Measurements from ENCODE around the gene ADGRG6. TPM values are rescaled to one million over a fixed set of nuclear protein-coding genes. Genes with fewer than 3 reads are reported as not detected.

Gene ADGRG6
- total RNA-seq, 4 donors from 2014 or later, result 22.3 to 56.5 (median 26.0) TPM

DNA sequence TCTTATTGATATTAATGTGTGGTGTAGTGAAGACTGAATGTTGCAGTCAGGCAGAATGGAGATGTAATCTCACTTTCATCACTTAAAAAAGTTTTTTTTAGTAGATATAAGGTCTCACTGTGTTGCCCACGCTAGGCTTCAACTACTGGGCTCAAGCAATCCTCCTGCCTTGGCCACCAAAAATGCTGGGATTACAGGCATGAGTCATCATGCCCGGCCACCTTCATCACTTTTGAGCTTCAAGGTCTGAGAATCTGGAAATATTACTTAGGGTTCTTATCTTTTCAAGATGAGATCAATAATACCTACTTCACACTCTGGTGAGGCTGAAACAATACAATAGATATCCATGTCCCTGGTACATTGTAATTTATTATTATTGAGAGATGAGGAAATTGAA, 31.6 kb downstream of the ADGRG6 start:
- TF ChIP-seq POLR2A (IDR thresholded peaks at IDR 0.05), result no peak
- TF ChIP-seq, protein P1, sequence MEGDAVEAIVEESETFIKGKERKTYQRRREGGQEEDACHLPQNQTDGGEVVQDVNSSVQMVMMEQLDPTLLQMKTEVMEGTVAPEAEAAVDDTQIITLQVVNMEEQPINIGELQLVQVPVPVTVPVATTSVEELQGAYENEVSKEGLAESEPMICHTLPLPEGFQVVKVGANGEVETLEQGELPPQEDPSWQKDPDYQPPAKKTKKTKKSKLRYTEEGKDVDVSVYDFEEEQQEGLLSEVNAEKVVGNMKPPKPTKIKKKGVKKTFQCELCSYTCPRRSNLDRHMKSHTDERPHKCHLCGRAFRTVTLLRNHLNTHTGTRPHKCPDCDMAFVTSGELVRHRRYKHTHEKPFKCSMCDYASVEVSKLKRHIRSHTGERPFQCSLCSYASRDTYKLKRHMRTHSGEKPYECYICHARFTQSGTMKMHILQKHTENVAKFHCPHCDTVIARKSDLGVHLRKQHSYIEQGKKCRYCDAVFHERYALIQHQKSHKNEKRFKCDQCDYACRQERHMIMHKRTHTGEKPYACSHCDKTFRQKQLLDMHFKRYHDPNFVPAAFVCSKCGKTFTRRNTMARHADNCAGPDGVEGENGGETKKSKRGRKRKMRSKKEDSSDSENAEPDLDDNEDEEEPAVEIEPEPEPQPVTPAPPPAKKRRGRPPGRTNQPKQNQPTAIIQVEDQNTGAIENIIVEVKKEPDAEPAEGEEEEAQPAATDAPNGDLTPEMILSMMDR (IDR thresholded peaks at IDR 0.05), result no peak
- no peaks in the 10 kb centered on the region for H3K27me3 ChIP-seq
- 46 to 75% methylated on average over 2 of the region's 2 CpGs for WGBS, 2 donors
- no peaks in the 10 kb centered on the region for H3K9me3 ChIP-seq
- DNase-seq, result no peak
- intact Hi-C loops (cut with DNase I), result no loop called here
- no peak overlapping the region for H3K27ac ChIP-seq
- H3K36me3 ChIP-seq, result no peaks in the 10 kb centered on the region
- H3K4me3 ChIP-seq, result no peak overlapping the region
- peaks cover 0 to 12% (median 0%) of the 10 kb centered on the region in 3 donors for H3K4me1 ChIP-seq

DNA sequence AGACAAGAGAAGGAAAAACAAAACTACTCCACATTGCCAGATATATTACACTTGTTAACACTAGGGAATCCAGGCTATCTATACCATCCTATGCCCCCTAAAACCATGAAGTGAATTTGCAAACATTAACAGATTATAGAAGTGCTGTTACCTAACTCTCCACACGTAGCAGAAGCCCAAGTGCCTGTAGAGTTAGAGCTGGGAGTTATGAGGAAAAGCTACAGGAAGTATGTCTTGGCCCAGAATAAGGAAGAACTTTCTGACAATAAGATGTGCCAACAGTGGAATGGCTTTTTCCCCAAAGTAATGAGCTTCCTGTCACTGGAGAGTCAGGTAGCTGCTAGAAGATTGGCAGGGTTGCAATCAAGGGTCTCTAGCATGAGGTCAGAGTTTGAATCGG, 32.5 kb downstream of the ADGRG6 start:
- 73 to 74% methylated on average over 2 of the region's 2 CpGs for WGBS, 2 donors
- intact Hi-C loops (cut with DNase I), result no loop called here
- H3K4me1 ChIP-seq, result peaks cover 0 to 16% (median 0%) of the 10 kb centered on the region in 3 donors

DNA sequence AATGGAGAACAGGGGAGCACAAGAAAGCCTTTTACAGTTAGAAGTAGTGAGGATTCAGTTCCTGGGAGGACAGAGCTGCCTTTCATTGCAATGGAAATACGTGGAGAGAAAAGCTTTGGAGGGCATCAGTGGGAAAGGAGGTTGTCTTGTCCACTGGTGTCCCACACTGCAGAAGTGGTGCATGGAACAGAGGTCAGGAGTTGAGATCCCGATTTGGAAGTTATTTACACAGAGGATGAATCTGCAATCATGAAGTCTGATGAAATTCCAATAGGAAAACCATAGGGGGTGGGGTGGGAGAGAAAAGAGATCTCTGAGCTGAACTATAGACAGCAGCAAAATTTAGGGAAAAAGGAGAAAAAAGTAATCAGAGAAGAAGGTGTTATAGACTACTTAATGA, 33.6 kb downstream of the ADGRG6 start:
- intact Hi-C loops (cut with DNase I), result no loop called here
- Histone ChIP-seq H3K4me1 (peaks cover 0 to 17% (median 0%) of the 10 kb centered on the region in 3 donors), H3K36me3 (no peaks in the 10 kb centered on the region), H3K27me3 (no peaks in the 10 kb centered on the region), H3K9me3 (no peaks in the 10 kb centered on the region), H3K4me3 (no peak overlapping the region), H3K27ac (no peak overlapping the region)
- WGBS, 2 donors, result 72 to 75% methylated on average over 2 of the region's 2 CpGs
- TF ChIP-seq, protein P1 (IDR thresholded peaks at IDR 0.05), result no peak
- TF ChIP-seq POLR2A (IDR thresholded peaks at IDR 0.05), result no peak
- DNase-seq, result no peak

More for the DNA sequence above, 32.5 kb downstream of the ADGRG6 start:
- no peak overlapping the region for H3K4me3 ChIP-seq
- H3K27me3 ChIP-seq, result no peaks in the 10 kb centered on the region
- no peaks in the 10 kb centered on the region for H3K36me3 ChIP-seq
- TF ChIP-seq, protein P1 (IDR thresholded peaks at IDR 0.05), result no peak
- TF ChIP-seq POLR2A (IDR thresholded peaks at IDR 0.05), result no peak
- H3K9me3 ChIP-seq, result no peaks in the 10 kb centered on the region
- DNase-seq, result no peak
- no peak overlapping the region for H3K27ac ChIP-seq

DNA sequence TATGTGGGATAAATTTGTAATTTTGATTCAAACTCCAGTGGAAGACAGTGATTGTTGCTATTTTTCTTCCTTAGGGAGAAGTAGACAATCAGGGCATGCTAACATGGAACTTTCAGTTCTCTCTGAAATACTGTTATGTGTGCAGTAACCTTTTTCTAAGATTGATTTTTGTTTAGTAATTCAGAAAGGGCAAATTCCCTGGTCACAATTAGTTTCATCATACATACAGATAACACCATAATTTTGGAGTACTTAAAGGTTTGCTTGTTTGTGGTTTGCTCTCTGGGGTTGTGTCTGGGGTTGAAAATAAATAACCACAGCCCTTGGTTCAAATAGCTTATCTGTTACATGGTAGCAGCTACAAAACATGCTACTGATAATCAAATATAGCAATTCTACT, 34.4 kb downstream of the ADGRG6 start:
- no peak for DNase-seq
- no peak overlapping the region for H3K4me3 ChIP-seq
- H3K4me1 ChIP-seq, result peaks cover 0 to 10% (median 0%) of the 10 kb centered on the region in 3 donors
- H3K36me3 ChIP-seq, result no peaks in the 10 kb centered on the region
- intact Hi-C loops (cut with DNase I), result no loop called here
- no peaks in the 10 kb centered on the region for H3K9me3 ChIP-seq
- no peaks in the 10 kb centered on the region for H3K27me3 ChIP-seq
- no peak overlapping the region for H3K27ac ChIP-seq
- TF ChIP-seq, protein P1 (IDR thresholded peaks at IDR 0.05), result no peak
- no peak for TF ChIP-seq POLR2A (IDR thresholded peaks at IDR 0.05)

DNA sequence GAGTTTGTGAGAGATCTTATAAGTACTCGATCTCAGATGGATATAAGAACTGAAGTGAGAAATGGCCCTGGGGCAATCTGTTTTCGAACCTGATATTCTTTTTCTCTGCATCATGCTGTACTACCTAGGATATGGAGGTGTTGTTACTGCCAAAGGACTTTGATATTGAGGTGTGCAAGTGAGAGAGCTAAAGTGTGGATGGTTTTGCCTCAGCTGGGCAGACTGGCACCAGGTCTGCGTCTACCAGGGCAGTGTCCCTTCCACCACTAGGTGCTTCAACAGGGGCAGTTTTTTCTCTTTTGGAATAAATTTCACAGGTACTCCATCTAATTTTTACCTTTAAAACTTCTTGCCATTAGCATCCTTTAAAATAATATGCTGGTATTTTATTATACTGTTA, 35.0 kb downstream of the ADGRG6 start:
- Histone ChIP-seq H3K27me3 (no peaks in the 10 kb centered on the region), H3K4me3 (no peak overlapping the region), H3K27ac (no peak overlapping the region), H3K36me3 (no peaks in the 10 kb centered on the region), H3K9me3 (no peaks in the 10 kb centered on the region), H3K4me1 (peaks cover 0 to 5% (median 0%) of the 10 kb centered on the region in 3 donors)
- no peak for TF ChIP-seq POLR2A (IDR thresholded peaks at IDR 0.05)
- TF ChIP-seq, protein P1 (IDR thresholded peaks at IDR 0.05), result no peak
- no peak for DNase-seq
- intact Hi-C loops (cut with DNase I), result no loop called here
- WGBS, 2 donors, result 61 to 78% methylated on average over 3 of the region's 3 CpGs

Data from esophagus squamous epithelium (tissue), 5 donors.